Activated CD8-positive, alpha-beta memory T cell treated with anti-CD3 and anti-CD28 coated beads, Interleukin-2, amount 10 ng/mL, durations not matched to agents 7 days and 5 days (primary cell): ENCODE measurements around the gene LSM14B. TPM values are rescaled to one million over a fixed set of nuclear protein-coding genes. Genes with fewer than 3 reads are reported as not detected.
A peak's percentile ranks its signal among the peaks of the same experiment; 100 is the strongest.
"Not testable (repeated sequence)": the region's sequence is repeated elsewhere in the genome, so short reads cannot be mapped to it uniquely, and the experiment has no call there.

Experiments used
- ATAC-seq: fragments of 150-1000 bp; cut with Tn5 transposase; one replicate; pipeline ENCODE4 v1.10.0; 2021; ENCODE audit warnings: moderate library complexity
- CTCF ChIA-PET: fragments of 350-600 bp; sonication (Branson Sonifier 250); formaldehyde crosslinking; loops from one replicate; lab custom pipeline; 2021; ENCODE audit warnings: antibody characterized with exemption; lab: Charles Lee
- DNase-seq: peaks from one replicate; pipeline ENCODE4 v3.0.0-alpha.2; 2020
- H3K27ac Mint-ChIP-seq: one replicate; pipeline ENCODE4 v1.8.0; 2021; ENCODE audit warnings: mild to moderate bottlenecking, mixed read lengths
- H3K27me3 Mint-ChIP-seq: one replicate; pipeline ENCODE4 v1.8.0; 2021; ENCODE audit warnings: mixed read lengths
- H3K36me3 Mint-ChIP-seq: one replicate; pipeline ENCODE4 v1.8.0; 2021; ENCODE audit warnings: mild to moderate bottlenecking, mixed read lengths
- H3K4me1 Mint-ChIP-seq: one replicate; pipeline ENCODE4 v1.8.0; 2021; ENCODE audit warnings: mixed read lengths
- H3K4me3 Mint-ChIP-seq: one replicate; pipeline ENCODE4 v1.8.0; 2021; ENCODE audit warnings: mild to moderate bottlenecking, moderate library complexity, mixed read lengths
- H3K9me3 Mint-ChIP-seq: one replicate; pipeline ENCODE4 v1.8.0; 2022; ENCODE audit warnings: low read depth, mixed read lengths
- total RNA-seq, 2 experiments: library from RNA; stranded (reverse); gene quantifications; one replicate each; pipeline ENCODE4 v1.2.3, GENCODE V29; 2021

Gene LSM14B
- total RNA-seq, 2 experiments from 2014 or later = 34.6 to 34.8 TPM

- Mint-ChIP-seq H3K9me3 (no peaks in the 10 kb centered on the region), H3K27ac (peak overlapping the region; percentile 91), H3K4me3 (peak overlapping the region; percentile 95), H3K27me3 (no peaks in the 10 kb centered on the region), H3K4me1 (peaks cover 54% of the 10 kb centered on the region), H3K36me3 (peaks cover 50% of the 10 kb centered on the region)
- ATAC-seq (no peak), DNase-seq (no peak)
- CTCF ChIA-PET = interaction anchor here (1.3 to 2.5 kb wide), 6 partner anchors 19 to 130 kb away, joined by 4 to 20 read pairs (median 8); partner anchors contain the start of genes LSM14B, MTG2 and TAF4
Measured at GRCh38 chr20:62141043-62141396, 18.7 kb downstream of the LSM14B start.

- Mint-ChIP-seq H3K4me1 (peaks cover 55% of the 10 kb centered on the region), H3K27ac (peak overlapping the region; percentile 91), H3K27me3 (no peaks in the 10 kb centered on the region), H3K9me3 (no peaks in the 10 kb centered on the region), H3K36me3 (peaks cover 47% of the 10 kb centered on the region), H3K4me3 (peak overlapping the region; percentile 95)
- CTCF ChIA-PET = interaction anchor here (0.6 to 2.5 kb wide), 7 partner anchors 20 to 130 kb away, joined by 3 to 20 read pairs (median 7); partner anchors contain the start of genes LSM14B, MTG2 and TAF4
- DNase-seq (peak; percentile 61), ATAC-seq (no peak)
Measured at GRCh38 chr20:62141397-62142251, 19.3 kb downstream of the LSM14B start.

- CTCF ChIA-PET = interaction anchor here (0.8 to 2.5 kb wide), 6 partner anchors 8 to 131 kb away, joined by 4 to 20 read pairs (median 8); partner anchors contain the start of genes LSM14B and TAF4
- DNase-seq = no peak
- Mint-ChIP-seq H3K27me3 (no peaks in the 10 kb centered on the region), H3K4me3 (peak overlapping the region; percentile 95), H3K9me3 (no peaks in the 10 kb centered on the region), H3K36me3 (peaks cover 38% of the 10 kb centered on the region), H3K27ac (peak overlapping the region; percentile 91), H3K4me1 (peaks cover 56% of the 10 kb centered on the region)
- peak; percentile 17 for ATAC-seq
Measured at GRCh38 chr20:62142252-62143080, 20.2 kb downstream of the LSM14B start.

GRCh38 chr20:62143081-62143956, 21.0 kb downstream of the LSM14B start, which contains the start of the genes PSMA7 and SS18L1:
Gene PSMA7, minus strand, starts transcription at chr20:62143394. Its CDS starts 91 bp downstream, at chr20:62143303.
Gene SS18L1, plus strand, starts transcription at chr20:62143769. Its CDS starts 52 bp downstream, at chr20:62143821.
- H3K27ac Mint-ChIP-seq = peak within 1 kb of the TSS; percentile 91
- no peaks in the 10 kb centered on the region for H3K27me3 Mint-ChIP-seq
- peaks cover 30% of the 10 kb centered on the region for H3K36me3 Mint-ChIP-seq
- peaks cover 48% of the 10 kb centered on the region for H3K4me1 Mint-ChIP-seq
- DNase-seq = peak; percentile 88
- CTCF ChIA-PET = interaction anchor here (0.8 to 2.5 kb wide), 2 partner anchors 9 to 21 kb away, joined by 4 to 20 read pairs; partner anchors contain the start of gene LSM14B
- H3K9me3 Mint-ChIP-seq = no peaks in the 10 kb centered on the region
- peak within 1 kb of the TSS; percentile 95 for H3K4me3 Mint-ChIP-seq
- ATAC-seq = peak; percentile 90

GRCh38 chr20:62143957-62144825, 21.9 kb downstream of the LSM14B start:
- CTCF ChIA-PET = interaction anchor here (1.9 kb wide), 1 partner anchor 134 kb away, joined by 7 read pairs; no protein-coding TSS in a partner anchor
- peak overlapping the region; percentile 77 for H3K4me3 Mint-ChIP-seq
- ATAC-seq (peak; percentile 14), DNase-seq (peak; percentile 67)
- peaks cover 48% of the 10 kb centered on the region for H3K4me1 Mint-ChIP-seq
- peaks cover 25% of the 10 kb centered on the region for H3K36me3 Mint-ChIP-seq
- H3K27ac Mint-ChIP-seq = peak overlapping the region; percentile 54
- no peaks in the 10 kb centered on the region for H3K9me3 Mint-ChIP-seq
- no peaks in the 10 kb centered on the region for H3K27me3 Mint-ChIP-seq

GRCh38 chr20:62145688-62146018, 23.4 kb downstream of the LSM14B start:
- Mint-ChIP-seq H3K4me3 (peak overlapping the region; percentile 18), H3K4me1 (peaks cover 38% of the 10 kb centered on the region), H3K9me3 (no peaks in the 10 kb centered on the region), H3K27me3 (no peaks in the 10 kb centered on the region), H3K36me3 (peaks cover 13% of the 10 kb centered on the region), H3K27ac (no peak overlapping the region)
- no peak for DNase-seq
- CTCF ChIA-PET = interaction anchor here (1.9 kb wide), 1 partner anchor 135 kb away, joined by 7 read pairs; no protein-coding TSS in a partner anchor
- ATAC-seq = no peak

GRCh38 chr20:62146019-62146755, 23.9 kb downstream of the LSM14B start:
- Mint-ChIP-seq H3K9me3 (no peaks in the 10 kb centered on the region), H3K4me1 (peaks cover 33% of the 10 kb centered on the region), H3K27ac (no peak overlapping the region), H3K27me3 (no peaks in the 10 kb centered on the region), H3K36me3 (peaks cover 11% of the 10 kb centered on the region), H3K4me3 (no peak overlapping the region)
- DNase-seq = no peak
- ATAC-seq = no peak
- CTCF ChIA-PET = interaction anchor here (1.6 to 1.9 kb wide), 2 partner anchors 10 to 136 kb away, joined by 3 to 7 read pairs; no protein-coding TSS in a partner anchor

- Mint-ChIP-seq H3K9me3 (no peaks in the 10 kb centered on the region), H3K36me3 (peaks cover 9% of the 10 kb centered on the region), H3K27me3 (no peaks in the 10 kb centered on the region), H3K27ac (no peak overlapping the region), H3K4me1 (peaks cover 23% of the 10 kb centered on the region), H3K4me3 (no peak overlapping the region)
- DNase-seq (no peak), ATAC-seq (no peak)
- CTCF ChIA-PET = interaction anchor here (1.6 kb wide), 1 partner anchor 9 kb away, joined by 3 read pairs; no protein-coding TSS in a partner anchor
Measured at GRCh38 chr20:62147125-62147524, 24.9 kb downstream of the LSM14B start.

- ATAC-seq (no peak), DNase-seq (no peak)
- Mint-ChIP-seq H3K27me3 (no peaks in the 10 kb centered on the region), H3K27ac (no peak overlapping the region), H3K4me3 (no peak overlapping the region), H3K9me3 (peaks cover 2% of the 10 kb centered on the region), H3K36me3 (peaks cover 10% of the 10 kb centered on the region), H3K4me1 (peaks cover 21% of the 10 kb centered on the region)
- CTCF ChIA-PET = interaction anchor here (1.6 kb wide), 1 partner anchor 9 kb away, joined by 3 read pairs; no protein-coding TSS in a partner anchor
Measured at GRCh38 chr20:62147528-62147927, 25.3 kb downstream of the LSM14B start.

GRCh38 chr20:62148383-62148782, 26.1 kb downstream of the LSM14B start:
- H3K9me3 Mint-ChIP-seq, CTCF ChIA-PET, H3K27ac Mint-ChIP-seq, DNase-seq, H3K27me3 Mint-ChIP-seq, ATAC-seq, H3K4me3 Mint-ChIP-seq: not testable (repeated sequence)
- Mint-ChIP-seq H3K4me1 (peaks cover 21% of the 10 kb centered on the region), H3K36me3 (peaks cover 19% of the 10 kb centered on the region)

GRCh38 chr20:62148908-62149314, 26.6 kb downstream of the LSM14B start:
- Mint-ChIP-seq H3K27me3 (no peaks in the 10 kb centered on the region), H3K4me1 (peaks cover 21% of the 10 kb centered on the region), H3K9me3 (peaks cover 6% of the 10 kb centered on the region), H3K27ac (no peak overlapping the region), H3K36me3 (peaks cover 24% of the 10 kb centered on the region), H3K4me3 (no peak overlapping the region)
- ATAC-seq = no peak
- DNase-seq = no peak
- CTCF ChIA-PET = no interaction called here
